Neural crest cell (in vitro differentiated cells): ENCODE measurements around the gene MYOM1. TPM values are rescaled to one million over a fixed set of nuclear protein-coding genes. Genes with fewer than 3 reads are reported as not detected.
"Not testable (repeated sequence)": the region's sequence is repeated elsewhere in the genome, so short reads cannot be mapped to it uniquely, and the experiment has no call there.

Experiments used
- DNase-seq: peaks from one replicate; pipeline ENCODE4 v3.0.0; 2021; ENCODE audit warnings: low read depth, mixed read lengths, low spot score
- H3K27ac Mint-ChIP-seq: one replicate; pipeline ENCODE4 v1.8.0; 2021; ENCODE audit warnings: mild to moderate bottlenecking, mixed read lengths; ENCODE audit not compliant: unreplicated experiment
- H3K27me3 Mint-ChIP-seq: 2 replicates; pipeline ENCODE4 v1.8.0; 2021; ENCODE audit warnings: low read depth, mild to moderate bottlenecking, mixed read lengths
- H3K36me3 Mint-ChIP-seq: 2 replicates; pipeline ENCODE4 v1.8.0; 2021; ENCODE audit warnings: low read depth, mild to moderate bottlenecking, mixed read lengths
- H3K4me1 Mint-ChIP-seq: 2 replicates; pipeline ENCODE4 v1.8.0; 2021; ENCODE audit warnings: mixed read lengths
- H3K4me3 Mint-ChIP-seq: one replicate; pipeline ENCODE4 v1.8.0; 2021; ENCODE audit warnings: mild to moderate bottlenecking, mixed read lengths
- H3K9me3 Mint-ChIP-seq: 2 replicates; pipeline ENCODE4 v1.8.0; 2021; ENCODE audit warnings: mixed read lengths
- total RNA-seq: library from RNA; stranded (reverse); gene quantifications from 2 replicates; pipeline ENCODE4 v1.2.1, GENCODE V29; 2021
- TF ChIP-seq, protein P1 (sequence below): fragments of 200-600 bp; sonication (generic); conservative IDR thresholded peaks from 2 replicates; pipeline ENCODE4 v1.5.0; 2021; ENCODE audit warnings: antibody characterized with exemption, mild to moderate bottlenecking

Gene MYOM1
- total RNA-seq, 1 donor from 2014 or later = 0.89 TPM

DNA sequence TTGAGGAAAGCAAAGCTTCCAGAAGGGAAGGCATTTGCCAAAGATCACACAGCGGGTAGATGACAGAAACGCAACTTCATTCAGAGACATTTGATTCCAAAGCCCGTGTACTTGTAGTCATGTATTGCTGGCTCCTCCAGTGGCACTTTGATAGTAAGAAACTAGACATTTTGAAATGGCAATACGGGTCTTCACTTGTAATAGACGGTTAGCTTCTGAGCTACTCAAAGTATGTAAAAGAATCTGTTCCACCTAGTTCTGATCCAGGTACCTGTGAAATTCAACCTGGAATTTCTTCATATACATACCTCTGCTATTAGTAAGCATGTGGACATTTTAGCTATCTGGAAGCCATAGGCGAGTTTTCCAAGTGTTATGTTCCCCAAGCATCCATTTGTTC is 1.7 kb upstream of the MYOM1 start:
- H3K4me3 Mint-ChIP-seq = no peak overlapping the region
- H3K27ac Mint-ChIP-seq = no peak overlapping the region
- peaks cover 31% of the 10 kb centered on the region for H3K4me1 Mint-ChIP-seq
- H3K27me3 Mint-ChIP-seq = no peaks in the 10 kb centered on the region
- no peaks in the 10 kb centered on the region for H3K9me3 Mint-ChIP-seq
- DNase-seq = no peak
- TF ChIP-seq, protein P1, sequence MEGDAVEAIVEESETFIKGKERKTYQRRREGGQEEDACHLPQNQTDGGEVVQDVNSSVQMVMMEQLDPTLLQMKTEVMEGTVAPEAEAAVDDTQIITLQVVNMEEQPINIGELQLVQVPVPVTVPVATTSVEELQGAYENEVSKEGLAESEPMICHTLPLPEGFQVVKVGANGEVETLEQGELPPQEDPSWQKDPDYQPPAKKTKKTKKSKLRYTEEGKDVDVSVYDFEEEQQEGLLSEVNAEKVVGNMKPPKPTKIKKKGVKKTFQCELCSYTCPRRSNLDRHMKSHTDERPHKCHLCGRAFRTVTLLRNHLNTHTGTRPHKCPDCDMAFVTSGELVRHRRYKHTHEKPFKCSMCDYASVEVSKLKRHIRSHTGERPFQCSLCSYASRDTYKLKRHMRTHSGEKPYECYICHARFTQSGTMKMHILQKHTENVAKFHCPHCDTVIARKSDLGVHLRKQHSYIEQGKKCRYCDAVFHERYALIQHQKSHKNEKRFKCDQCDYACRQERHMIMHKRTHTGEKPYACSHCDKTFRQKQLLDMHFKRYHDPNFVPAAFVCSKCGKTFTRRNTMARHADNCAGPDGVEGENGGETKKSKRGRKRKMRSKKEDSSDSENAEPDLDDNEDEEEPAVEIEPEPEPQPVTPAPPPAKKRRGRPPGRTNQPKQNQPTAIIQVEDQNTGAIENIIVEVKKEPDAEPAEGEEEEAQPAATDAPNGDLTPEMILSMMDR = no peak
- no peaks in the 10 kb centered on the region for H3K36me3 Mint-ChIP-seq

DNA sequence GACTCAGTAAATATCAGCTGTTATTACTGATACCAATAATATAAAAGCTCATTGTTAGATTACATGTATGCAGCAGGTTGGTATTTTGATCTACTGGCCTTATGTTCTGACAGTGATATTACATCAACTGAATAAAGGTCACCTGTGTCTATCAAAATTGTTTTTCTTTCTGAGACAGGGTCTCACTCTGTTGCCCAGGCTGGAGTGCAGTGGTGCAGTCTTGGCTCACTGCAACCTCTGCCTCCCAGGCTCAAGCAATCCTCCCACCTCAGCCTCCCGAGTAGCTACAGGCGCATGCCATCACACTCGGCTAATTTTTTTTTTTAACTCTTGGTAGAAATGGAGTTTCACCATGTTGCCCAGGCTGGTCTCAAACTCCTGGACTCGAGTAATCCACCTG is 1.1 kb upstream of the MYOM1 start:
- not testable (repeated sequence) for H3K9me3 Mint-ChIP-seq, H3K27me3 Mint-ChIP-seq
- peaks cover 29% of the 10 kb centered on the region for H3K4me1 Mint-ChIP-seq

DNA sequence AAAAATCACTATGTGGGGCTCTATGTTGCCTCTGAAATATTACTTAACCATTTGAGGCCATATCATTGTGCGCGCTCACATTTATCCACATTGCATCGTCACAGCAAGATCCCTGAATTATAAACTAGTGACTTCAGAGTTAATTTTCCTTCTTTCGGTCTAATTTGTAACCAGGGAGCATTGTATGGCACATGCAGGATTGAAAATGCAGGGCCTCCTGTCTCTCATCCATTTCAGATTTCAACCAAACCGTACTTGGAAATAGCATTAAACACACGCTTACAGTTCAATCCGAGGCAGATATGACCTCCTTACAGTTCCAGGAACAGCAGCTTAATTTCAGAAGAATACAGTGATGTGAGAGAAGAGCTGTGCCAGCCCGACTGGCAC is 532 bp downstream of the MYOM1 start:
- Mint-ChIP-seq H3K36me3 (no peaks in the 10 kb centered on the region), H3K9me3 (no peaks in the 10 kb centered on the region), H3K27me3 (no peaks in the 10 kb centered on the region), H3K4me3 (no peak overlapping the region), H3K4me1 (peaks cover 25% of the 10 kb centered on the region), H3K27ac (no peak overlapping the region)
- TF ChIP-seq, protein P1 = no peak
- no peak for DNase-seq

More for the DNA sequence above, 1.1 kb upstream of the MYOM1 start:
- DNase-seq, H3K27ac Mint-ChIP-seq, H3K36me3 Mint-ChIP-seq, H3K4me3 Mint-ChIP-seq: not testable (repeated sequence)

DNA sequence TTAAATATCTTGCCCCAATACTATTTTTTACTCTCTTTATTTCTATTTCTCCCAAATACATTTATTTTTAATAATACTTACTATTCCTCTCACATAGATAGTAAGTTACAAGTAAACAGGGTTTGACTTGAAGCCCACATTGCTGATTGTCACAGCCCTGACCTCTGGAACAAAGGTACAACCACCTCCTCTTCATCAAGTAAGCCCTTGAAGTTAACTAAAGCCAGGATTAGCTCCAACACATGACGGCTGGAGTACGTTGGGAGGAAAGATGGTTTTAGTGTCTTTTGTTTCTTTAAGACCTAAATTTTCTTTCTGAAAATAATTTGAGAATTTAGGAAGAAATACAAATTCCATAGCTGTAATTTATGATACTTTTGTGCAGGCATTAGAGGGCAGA is 949 bp downstream of the MYOM1 start:
- no peak for DNase-seq
- no peaks in the 10 kb centered on the region for H3K9me3 Mint-ChIP-seq
- H3K36me3 Mint-ChIP-seq = no peaks in the 10 kb centered on the region
- TF ChIP-seq, protein P1 = no peak
- H3K4me3 Mint-ChIP-seq = no peak overlapping the region
- no peaks in the 10 kb centered on the region for H3K27me3 Mint-ChIP-seq
- peaks cover 28% of the 10 kb centered on the region for H3K4me1 Mint-ChIP-seq
- no peak overlapping the region for H3K27ac Mint-ChIP-seq

DNA sequence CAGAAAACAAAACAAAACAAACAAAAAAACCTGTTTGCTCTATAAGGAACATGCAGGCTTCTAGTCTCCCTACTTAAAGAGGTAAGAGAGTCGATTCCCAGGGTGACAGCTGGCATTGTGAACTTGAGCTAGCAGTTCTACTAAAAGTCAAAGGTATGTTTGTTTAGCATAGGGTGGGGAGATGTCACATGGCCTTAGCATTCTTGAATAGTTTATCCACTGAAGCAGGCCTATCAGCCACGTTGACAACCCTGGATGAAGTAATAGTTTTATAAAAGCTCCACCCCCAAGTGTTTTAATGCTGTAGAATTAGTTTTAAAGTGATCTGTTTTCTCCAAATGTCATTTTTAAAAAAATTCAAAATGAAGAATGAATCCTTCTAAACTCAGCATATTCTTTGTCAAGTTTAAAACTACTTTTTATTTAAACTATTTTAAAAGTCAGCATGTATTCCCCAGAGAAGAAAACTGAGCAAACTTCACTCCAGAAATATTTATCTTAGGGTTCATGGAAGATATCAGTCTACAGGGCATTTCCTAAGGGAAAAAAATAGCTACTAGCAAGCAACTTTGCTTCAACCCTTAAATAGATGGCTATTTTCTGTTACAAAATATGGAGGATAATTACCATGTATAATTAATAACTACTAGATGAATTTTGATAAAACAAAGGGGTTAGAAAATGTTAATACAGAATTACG is 1.7 kb downstream of the MYOM1 start:
- Mint-ChIP-seq H3K27me3 (no peaks in the 10 kb centered on the region), H3K36me3 (no peaks in the 10 kb centered on the region), H3K9me3 (no peaks in the 10 kb centered on the region), H3K4me3 (no peak overlapping the region), H3K4me1 (peaks cover 35% of the 10 kb centered on the region), H3K27ac (no peak overlapping the region)
- no peak for DNase-seq
- TF ChIP-seq, protein P1 = no peak

DNA sequence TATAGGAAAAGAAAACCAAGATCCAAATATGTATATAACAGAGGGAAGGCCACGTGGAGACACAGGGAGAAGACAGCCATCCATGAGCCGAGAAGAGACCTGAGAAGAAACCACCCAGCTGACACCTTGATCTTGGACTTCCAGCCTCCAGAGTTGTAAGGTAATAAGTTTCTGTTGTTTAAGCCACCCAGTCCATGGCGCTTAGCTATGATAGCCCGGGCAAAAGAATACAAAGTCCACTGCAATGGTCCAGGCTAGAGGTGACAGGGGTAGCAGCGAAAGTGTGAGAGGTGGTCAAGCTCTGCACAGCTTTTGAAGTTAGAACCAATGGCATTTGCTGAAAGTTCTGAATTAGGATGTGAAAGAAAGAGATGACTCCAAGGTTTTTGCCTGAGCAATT is 2.8 kb downstream of the MYOM1 start:
- DNase-seq = no peak
- Mint-ChIP-seq H3K4me3 (no peak overlapping the region), H3K4me1 (peaks cover 44% of the 10 kb centered on the region), H3K9me3 (no peaks in the 10 kb centered on the region), H3K27ac (no peak overlapping the region), H3K36me3 (no peaks in the 10 kb centered on the region), H3K27me3 (no peaks in the 10 kb centered on the region)
- TF ChIP-seq, protein P1 = no peak
